Psoas muscle (tissue), 8 donors: ENCODE measurements around the gene PINK1. TPM values are rescaled to one million over a fixed set of nuclear protein-coding genes. Genes with fewer than 3 reads are reported as not detected.

ENCODE experiments used
- ATAC-seq, 4 donors: fragments of 200-7000 bp; cut with Tn5 transposase; one replicate each; pipeline ENCODE4 v1.9.1; 2020; ENCODE audit warnings: moderate library complexity in 3 of 4, mild to moderate bottlenecking in 2 of 4
- DNase-seq, 2 donors: peaks; one replicate each; pipeline ENCODE4 v3.0.0-alpha.2; 2020
- H3K27ac ChIP-seq: fragments of 200-600 bp; one replicate; pipeline ENCODE4 v1.8.0; 2022
- H3K27me3 ChIP-seq, 3 donors: fragments of 200-600 bp in 1 of 3; one replicate each; pipeline versions ENCODE4 v1.6.1 to v1.8.0; 2013 to 2022; ENCODE audit warnings: low read length in 2 of 3, mild to moderate bottlenecking in 2 of 3, moderate library complexity in 1 of 3; ENCODE audit not compliant: insufficient read depth in 3 of 3
- H3K36me3 ChIP-seq, 2 donors: fragments of 200-600 bp in 1 of 2; one replicate each; pipeline versions ENCODE4 v1.6.1 to v1.8.0; 2013 to 2022; ENCODE audit warnings: low read depth in 1 of 2, mild to moderate bottlenecking in 1 of 2, moderate library complexity in 1 of 2; ENCODE audit not compliant: insufficient read depth in 1 of 2
- H3K4me1 ChIP-seq: fragments of 200-600 bp; one replicate; pipeline ENCODE4 v1.8.0; 2022
- H3K4me3 ChIP-seq: fragments of 200-600 bp; one replicate; pipeline ENCODE4 v1.8.0; 2022; ENCODE audit warnings: mild to moderate bottlenecking
- H3K9me3 ChIP-seq: fragments of 200-600 bp; one replicate; pipeline ENCODE4 v1.8.0; 2022
- WGBS, 3 donors: extraction: QIAGEN DNeasy Blood & Tissue Kit; methylation state at CpG; one replicate each; pipeline versions ENCODE4 v1.1.6 to v1.1.7; 2013; 5-methylcytosine and 5-hydroxymethylcytosine counted together
- intact Hi-C, 2 donors: fragments of 100-400 bp; cut with DNase I; formaldehyde crosslinking; loops; one replicate each; pipeline versions ENCODE4 v1.11.0 to v1.14.2; 2022
- polyA plus RNA-seq, 3 donors: library from polyadenylated mRNA; stranded (reverse); fragments of 200-250 nt; gene quantifications; one replicate each; pipeline ENCODE4 v1.2.3, GENCODE V29; 2013
- total RNA-seq, 4 donors: library from RNA; stranded (reverse); fragmentation: NEBNext Ultra II Directional in 2 of 4; extraction: Animal tissue kit (Norgen Biotek cat#: 25700) in 2 of 4; gene quantifications; one replicate each; pipeline versions ENCODE4 v1.2.1 to v1.2.4, GENCODE V29; 2021 to 2023
- TF ChIP-seq, protein P1 (sequence below): fragments of 200-600 bp; IDR thresholded peaks from one replicate; pipeline ENCODE4 v1.8.0; 2022; ENCODE audit warnings: antibody characterized with exemption
- donor health status: healthy with polysubstance abuse.
- donor health status: DM: no; HTN: no; CAD: no; lungs with moderate emphysema.
- donor health status: Bipolar disorder and iron deficiency.
- donor health status: healthy.
- donor health status: DM: yes; HTN: yes; CAD: no.
- donor health status: DM: no; HTN: no; CAD: no.
- donor health status: DM: no; HTN: no; CAD: no.
- donor health status: DM: yes; HTN: yes; CAD: no.

PINK1 gene
- total and polyA plus RNA-seq, 7 donors, result 218 to 506 (median 383) TPM

- DNase-seq (no peak), ATAC-seq (no peak)
- Histone ChIP-seq H3K27me3 (no peaks in the 10 kb centered on the region), H3K36me3 (peaks cover 18 to 75% of the 10 kb centered on the region in 2 donors), H3K4me1 (peaks cover 28% of the 10 kb centered on the region), H3K27ac (no peak overlapping the region), H3K4me3 (no peak overlapping the region), H3K9me3 (no peaks in the 10 kb centered on the region)
- TF ChIP-seq, protein P1, sequence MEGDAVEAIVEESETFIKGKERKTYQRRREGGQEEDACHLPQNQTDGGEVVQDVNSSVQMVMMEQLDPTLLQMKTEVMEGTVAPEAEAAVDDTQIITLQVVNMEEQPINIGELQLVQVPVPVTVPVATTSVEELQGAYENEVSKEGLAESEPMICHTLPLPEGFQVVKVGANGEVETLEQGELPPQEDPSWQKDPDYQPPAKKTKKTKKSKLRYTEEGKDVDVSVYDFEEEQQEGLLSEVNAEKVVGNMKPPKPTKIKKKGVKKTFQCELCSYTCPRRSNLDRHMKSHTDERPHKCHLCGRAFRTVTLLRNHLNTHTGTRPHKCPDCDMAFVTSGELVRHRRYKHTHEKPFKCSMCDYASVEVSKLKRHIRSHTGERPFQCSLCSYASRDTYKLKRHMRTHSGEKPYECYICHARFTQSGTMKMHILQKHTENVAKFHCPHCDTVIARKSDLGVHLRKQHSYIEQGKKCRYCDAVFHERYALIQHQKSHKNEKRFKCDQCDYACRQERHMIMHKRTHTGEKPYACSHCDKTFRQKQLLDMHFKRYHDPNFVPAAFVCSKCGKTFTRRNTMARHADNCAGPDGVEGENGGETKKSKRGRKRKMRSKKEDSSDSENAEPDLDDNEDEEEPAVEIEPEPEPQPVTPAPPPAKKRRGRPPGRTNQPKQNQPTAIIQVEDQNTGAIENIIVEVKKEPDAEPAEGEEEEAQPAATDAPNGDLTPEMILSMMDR, result no peak
- intact Hi-C loops, result no loop called here
- WGBS, 3 donors, result 76 to 85% (median 80%) methylated on average over 12 of the region's 12 CpGs
Measured at GRCh38 chr1:20657024-20657423, 23.8 kb downstream of the PINK1 start.

DNA sequence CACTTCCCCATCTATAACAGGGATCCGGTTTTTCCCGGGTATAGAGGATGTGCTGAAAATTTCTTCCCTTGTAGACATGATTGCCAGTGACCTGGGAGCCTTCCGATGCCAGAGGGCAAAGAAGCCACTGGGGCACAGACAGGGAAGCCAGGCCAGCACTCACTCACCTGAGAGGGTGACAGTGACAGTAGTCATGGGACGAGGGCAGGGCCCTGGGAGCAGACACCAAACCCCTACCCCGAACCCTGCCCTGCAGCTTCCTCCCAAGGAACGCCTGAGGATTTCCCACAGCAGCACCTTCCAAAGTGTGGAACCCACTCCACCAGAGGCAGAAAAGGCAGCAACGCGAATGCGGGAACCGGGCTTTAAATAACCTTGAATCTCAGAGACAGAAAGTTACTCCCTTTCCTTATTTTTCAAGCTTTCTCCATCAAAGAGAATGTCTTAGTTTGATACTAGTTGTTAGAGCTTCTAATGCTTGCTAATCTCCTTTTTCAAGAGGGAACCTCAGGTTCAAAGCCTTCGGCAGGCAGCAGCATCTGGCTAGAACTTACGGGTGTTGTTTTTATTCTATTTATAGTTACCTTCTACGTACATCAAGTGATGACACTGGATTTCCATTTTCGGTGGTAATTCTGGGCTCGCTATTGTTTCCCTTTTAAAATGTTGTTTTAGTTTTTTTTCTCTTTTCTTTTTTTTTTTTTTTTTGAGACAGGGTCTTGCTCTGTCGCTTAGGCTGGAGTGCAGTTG, 25.1 kb downstream of the PINK1 start:
- intact Hi-C loops, result no loop called here
- Histone ChIP-seq H3K9me3 (no peaks in the 10 kb centered on the region), H3K36me3 (peaks cover 14 to 61% of the 10 kb centered on the region in 2 donors), H3K27me3 (no peaks in the 10 kb centered on the region), H3K4me3 (peak overlapping the region; percentile 3), H3K27ac (peak overlapping the region; percentile 38), H3K4me1 (peaks cover 30% of the 10 kb centered on the region)
- ATAC-seq (no peak), DNase-seq (no peak)
- TF ChIP-seq, protein P1, result no peak
- 63 to 74% (median 64%) methylated on average over 16 of the region's 16 CpGs for WGBS, 3 donors

DNA sequence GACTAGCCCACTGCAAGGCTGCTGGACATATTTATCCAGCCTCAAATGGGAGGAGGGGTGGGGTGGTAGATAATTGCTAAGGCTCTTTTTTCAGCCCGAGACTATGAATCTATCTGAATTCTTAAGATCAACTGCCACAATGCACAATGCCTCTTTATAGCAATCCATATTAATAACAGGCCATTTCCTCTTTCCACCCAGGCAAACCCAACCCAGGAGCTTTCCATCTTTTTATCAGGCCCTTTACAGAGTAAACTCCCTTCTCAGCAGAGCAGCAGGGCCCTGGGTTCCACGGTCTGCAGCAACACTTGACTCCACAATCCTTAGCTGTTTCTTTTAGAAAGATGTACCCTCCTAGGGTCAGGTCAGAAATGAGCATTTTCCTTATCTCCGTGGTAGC, 27.1 kb downstream of the PINK1 start:
- DNase-seq, result no peak
- H3K27ac ChIP-seq, result no peak overlapping the region
- peaks cover 2 to 41% of the 10 kb centered on the region in 2 donors for H3K36me3 ChIP-seq
- peak overlapping the region; percentile 92 for H3K4me3 ChIP-seq
- intact Hi-C loops, result no loop called here
- TF ChIP-seq, protein P1, result no peak
- no peaks in the 10 kb centered on the region for H3K9me3 ChIP-seq
- ATAC-seq, result no peak
- WGBS, 3 donors, result 19 to 25% (median 21%) methylated on average over 3 of the region's 3 CpGs
- H3K4me1 ChIP-seq, result peaks cover 30% of the 10 kb centered on the region
- no peaks in the 10 kb centered on the region for H3K27me3 ChIP-seq

GRCh38 chr1:20660847-20661206, 27.6 kb downstream of the PINK1 start:
- peaks cover 0 to 37% of the 10 kb centered on the region in 2 donors for H3K36me3 ChIP-seq
- WGBS, 3 donors, result 1% methylated on average over 17 to 20 of the region's 20 CpGs
- H3K27me3 ChIP-seq, result no peaks in the 10 kb centered on the region
- ATAC-seq (no peak), DNase-seq (peak in 1 of 2 donors; percentile 52)
- peaks cover 30% of the 10 kb centered on the region for H3K4me1 ChIP-seq
- H3K27ac ChIP-seq, result peak overlapping the region; percentile 93
- H3K4me3 ChIP-seq, result peak overlapping the region; percentile 92
- H3K9me3 ChIP-seq, result no peaks in the 10 kb centered on the region
- TF ChIP-seq, protein P1, result no peak
- intact Hi-C loops, result no loop called here
